NCI-H1092 treated with DMSO at 0.1 percent for 48 hours (cell line): ENCODE data around the gene WDR27.
"Not testable (repeated sequence)": the region's sequence is repeated elsewhere in the genome, so short reads cannot be mapped to it uniquely, and the experiment has no call there.

Source experiments
- DNase-seq: peaks from one replicate; lab custom pipeline; 2025; lab: John Stamatoyannopoulos, UW

The WDR27 gene

GRCh38 chr6:169709293-169709692 lies 7.5 kb upstream of the WDR27 start:
- DNase-seq = no peak

GRCh38 chr6:169707772-169708171 lies 5.9 kb upstream of the WDR27 start:
- DNase-seq = no peak

GRCh38 chr6:169702840-169703246 lies 1.0 kb upstream of the WDR27 start:
- DNase-seq = no peak

DNA sequence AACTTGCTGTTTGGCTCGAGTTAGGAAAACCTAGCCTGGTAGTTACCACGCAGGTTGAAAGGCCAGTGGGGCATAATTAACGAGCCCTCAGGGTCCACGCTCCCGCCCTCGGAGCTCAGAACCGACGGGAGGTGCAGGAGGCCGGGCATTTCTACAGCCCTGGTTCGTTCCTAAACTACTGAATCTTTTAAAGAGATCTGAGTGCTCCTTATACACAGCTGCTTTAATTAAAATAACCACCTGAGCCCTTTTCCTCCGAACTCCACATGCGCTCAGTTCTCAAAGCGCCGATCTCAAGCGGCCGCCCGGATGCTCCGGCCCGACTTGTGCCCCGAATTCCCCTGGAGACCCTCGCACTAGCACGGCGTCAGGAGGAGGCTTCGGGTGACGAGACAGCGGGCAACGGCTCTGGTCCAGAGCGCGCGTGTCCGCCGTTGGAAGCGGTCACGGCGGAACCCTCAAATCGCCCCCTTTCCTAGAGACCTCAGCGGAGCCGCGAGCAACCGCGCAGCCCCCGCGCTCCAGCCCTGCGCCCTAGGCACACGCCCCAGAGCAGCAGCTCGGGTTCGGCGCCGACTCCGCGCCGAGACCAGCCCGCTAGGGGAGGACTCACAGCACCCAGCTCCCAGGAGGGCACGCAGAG lies 397 bp downstream of the WDR27 start:
- peak; percentile 69 for DNase-seq

DNA sequence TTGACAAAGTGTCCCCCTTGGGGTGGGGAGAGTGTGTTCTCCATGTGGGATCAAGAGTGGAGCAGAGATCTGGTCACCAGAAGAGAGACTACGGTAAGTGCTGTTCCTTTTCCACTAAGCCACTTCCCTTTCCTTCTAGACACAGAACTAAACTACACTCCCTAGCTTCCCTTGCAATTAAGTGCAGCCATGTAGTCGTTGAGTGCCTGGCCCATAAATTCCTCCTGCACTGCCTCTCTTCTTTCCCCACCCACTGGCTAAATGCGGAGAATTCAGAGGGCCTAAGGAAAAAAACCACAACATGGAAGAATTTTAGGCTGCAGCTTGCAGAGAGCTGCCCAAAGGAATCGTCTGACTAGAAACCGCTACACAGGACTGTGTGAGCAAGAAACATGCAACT lies 1.5 kb downstream of the WDR27 start:
- DNase-seq = no peak

DNA sequence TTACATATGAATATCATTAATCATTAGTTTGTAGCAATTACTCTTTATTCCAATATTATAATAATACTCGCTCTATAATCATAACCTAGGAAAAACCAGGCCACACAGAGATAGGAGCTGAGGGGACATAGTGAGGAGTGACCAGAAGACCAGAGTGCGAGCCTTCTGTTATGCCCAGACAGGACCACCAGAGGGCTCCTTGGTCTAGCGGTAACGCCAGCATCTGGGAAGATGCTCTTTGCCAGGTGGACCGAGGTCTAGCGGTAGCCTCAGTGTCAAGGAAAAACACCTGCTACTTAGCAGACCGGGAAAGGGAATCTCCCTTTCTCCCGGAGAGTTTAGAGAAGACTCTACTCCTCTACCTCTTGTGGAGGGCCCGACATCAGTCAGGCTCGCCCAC lies 4.7 kb downstream of the WDR27 start:
- DNase-seq = not testable (repeated sequence)

DNA sequence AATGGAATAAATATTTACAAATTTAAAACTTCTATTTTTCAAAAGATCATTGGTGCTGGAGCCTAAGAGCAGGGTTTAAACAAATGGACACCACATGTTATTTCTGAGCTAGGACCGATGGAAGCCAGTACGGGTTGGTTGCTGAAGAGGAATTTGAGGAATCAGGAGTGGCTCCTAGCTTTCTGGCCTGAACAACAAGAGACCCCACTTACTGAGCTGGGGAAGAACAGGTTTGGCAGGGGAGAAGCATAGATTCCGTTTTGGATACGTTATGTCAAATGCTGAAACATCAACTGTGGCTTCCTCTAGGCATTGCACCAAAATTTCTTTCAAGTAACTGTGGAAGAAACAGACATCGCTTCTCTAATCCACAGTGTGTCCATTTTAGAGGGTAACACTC lies 6.7 kb downstream of the WDR27 start:
- no peak for DNase-seq

DNA sequence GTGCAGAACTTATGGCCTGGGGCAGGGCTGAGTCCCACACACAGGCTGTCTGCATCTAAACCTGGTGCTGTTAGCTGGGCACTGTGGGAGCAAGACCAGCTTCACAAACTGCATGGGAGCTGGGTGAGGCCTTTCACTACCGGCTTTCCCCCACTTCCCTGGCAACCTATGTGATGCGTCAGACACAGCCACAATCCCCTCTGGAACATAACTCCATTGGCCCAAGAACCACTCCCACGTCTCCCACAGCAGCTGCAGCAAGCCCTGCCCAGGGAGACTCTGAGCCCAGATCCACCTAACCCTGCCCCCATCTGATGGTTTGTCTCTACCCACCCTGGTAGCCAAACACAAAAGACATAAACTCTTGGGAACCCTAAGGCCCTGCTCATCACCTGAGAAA lies 9.3 kb downstream of the WDR27 start:
- no peak for DNase-seq

DNA sequence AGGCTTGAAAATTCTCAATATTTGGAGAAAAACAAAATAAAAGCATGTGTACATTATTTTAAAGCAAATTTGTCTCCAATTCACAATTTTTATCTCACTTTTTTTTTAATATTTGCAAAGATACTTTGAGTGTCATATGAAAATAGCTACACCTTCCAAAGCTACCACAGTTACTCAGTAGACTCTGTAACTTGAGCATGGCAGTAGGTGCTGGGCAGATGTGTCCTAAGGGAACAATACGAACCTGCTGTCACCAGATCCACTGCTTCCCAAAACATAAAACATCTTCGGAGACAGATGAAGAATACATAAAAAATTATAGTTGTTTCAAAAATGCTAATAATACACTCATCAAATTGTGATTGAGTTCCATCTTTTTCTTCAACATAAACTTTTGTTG lies 10.6 kb downstream of the WDR27 start:
- DNase-seq = no peak

DNA sequence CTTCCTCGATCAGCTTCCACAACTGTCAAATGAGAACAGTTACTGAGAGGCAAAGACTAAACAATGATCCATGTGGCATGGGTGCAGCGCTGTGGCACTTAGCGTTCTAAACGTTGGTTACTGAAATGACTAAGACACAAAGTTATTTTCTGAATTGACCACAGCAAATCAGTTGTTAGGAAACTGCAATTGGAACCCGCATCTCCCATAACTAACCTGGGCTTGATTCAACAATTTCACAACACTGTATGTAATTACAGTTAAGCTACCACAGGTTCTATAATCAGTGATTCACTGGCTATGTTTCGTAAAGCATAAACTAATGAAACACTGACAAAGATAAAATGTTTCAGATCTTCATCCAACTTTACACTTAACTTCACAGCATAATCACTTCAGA lies 12.5 kb downstream of the WDR27 start:
- no peak for DNase-seq

DNA sequence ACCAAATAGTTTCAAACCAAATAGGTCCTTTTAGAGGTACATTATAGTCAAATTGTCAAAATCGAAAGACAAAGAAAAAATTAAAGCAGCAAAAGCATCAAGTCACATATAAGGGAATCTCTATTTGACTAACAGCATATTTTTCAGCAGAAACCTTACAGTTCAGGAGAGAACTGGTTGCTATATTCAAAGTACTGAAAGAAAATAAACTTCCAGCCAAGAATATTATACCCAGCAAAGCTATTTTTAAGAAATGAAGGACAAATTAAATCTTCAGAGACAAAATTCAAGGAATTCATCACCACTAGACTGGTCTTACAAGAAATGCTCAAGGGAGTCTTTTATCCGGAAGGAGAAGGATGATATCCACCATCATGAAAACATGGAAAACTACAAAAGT lies 16.0 kb downstream of the WDR27 start:
- DNase-seq = no peak

DNA sequence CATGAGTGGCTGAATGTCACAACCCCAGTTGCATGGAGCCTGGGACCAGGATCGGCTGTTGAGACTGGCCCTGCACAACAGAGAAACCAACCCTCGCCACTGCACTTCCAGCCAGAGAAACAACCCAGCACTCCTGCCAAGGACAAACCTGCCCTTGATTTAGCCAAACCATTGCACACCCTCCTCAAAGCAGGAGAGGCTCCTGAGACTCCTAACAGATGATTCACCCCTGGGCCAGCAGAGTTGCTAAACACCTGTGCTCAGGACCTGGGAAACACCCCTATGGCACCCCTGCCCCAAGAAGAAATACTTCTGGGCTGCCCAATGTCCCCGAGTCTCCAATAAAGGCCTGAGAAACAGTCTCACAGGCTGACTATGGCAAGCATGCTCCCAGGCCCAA lies 17.8 kb downstream of the WDR27 start:
- no peak for DNase-seq

DNA sequence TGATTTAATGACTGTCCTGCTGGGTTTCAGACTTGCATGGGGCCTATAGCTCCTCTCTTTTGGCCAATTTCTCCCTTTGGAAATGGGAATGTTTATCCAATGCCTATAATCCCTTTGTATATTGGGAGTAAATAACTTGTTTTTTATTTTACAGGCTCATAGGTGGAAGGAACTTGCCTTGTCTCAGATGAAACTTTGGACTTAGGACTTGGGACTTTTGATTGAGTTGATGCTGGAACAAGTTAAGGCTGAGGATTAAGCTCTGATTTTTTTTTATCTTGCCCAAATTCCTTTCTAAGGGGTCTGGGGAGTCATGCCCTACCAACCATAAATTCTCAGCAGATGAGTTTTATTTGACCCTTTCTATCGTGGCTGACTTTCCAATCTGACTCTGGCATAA lies 23.5 kb downstream of the WDR27 start:
- no peak for DNase-seq

GRCh38 chr6:169677096-169677495 lies 24.7 kb downstream of the WDR27 start:
- DNase-seq = no peak

GRCh38 chr6:169675011-169675410 lies 26.8 kb downstream of the WDR27 start:
- DNase-seq = no peak

DNA sequence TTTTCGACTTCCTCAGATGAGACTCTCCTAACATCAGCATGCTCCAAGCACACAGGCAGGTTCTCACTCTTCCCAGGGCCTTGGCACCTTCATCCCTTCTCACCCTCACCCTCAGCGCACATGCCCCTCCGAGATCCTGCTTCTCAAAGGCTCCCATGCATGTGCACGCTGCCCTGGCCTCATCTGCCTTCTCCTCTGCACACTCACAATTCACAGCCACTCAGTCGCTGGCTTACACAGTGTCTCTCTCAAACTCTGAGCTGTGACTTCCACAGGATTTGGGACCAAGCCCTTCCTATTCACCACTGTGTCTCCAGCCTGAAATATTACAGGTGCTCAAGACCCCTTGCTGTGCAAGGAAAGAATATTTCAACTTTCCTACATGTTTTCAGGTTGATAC lies 30.3 kb downstream of the WDR27 start:
- no peak for DNase-seq

- no peak for DNase-seq
Measured at GRCh38 chr6:169669889-169670288, 31.9 kb downstream of the WDR27 start.

DNA sequence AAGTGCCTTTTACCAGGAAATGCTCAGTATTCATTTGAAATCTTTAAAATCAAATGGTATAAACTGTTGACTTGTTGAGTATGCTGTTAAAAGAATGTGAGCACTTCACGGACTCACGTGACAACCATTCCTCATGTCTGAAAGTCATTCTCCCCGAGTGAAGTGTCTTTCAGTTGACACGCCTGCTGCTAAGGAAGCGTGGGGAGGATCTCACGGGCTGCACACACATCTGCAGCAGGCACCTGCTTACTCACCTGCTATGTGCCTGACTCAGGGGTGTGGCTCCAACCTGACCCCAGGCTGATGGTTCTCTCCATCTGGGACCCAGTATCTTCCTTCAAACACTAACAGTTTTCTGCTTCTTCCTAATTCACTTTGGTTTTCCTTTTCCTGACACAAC lies 32.7 kb downstream of the WDR27 start:
- DNase-seq = no peak

DNA sequence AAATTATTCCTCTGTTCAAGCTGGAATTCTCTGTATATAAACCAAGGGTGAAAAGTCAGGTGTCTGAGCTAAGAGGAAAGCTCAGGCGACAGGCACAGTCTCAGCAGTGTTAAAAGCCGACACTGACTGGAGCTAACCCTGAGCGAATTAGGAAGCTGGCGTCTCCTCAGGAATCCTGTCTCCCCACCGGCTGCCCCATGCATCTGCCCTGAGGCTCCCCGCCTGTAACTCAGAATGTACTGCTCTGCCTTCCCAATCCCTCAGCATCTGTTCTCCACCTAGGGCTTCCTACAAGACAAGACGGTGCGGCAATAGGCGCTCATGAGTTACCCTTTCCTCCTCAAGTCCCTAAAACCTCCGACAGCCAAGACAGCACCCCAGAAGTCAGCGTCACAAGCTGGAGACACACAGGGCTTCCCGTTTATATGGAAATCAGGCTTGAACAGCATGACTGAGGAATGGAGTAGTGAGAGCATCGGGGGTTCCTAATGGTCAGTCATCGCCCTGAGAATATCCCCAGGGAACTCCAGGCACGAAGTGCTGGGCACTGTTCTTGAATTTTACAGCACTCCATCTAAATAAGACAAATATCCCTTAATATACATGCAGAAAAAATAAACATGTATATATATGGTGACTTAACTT lies 33.5 kb downstream of the WDR27 start:
- no peak for DNase-seq

DNA sequence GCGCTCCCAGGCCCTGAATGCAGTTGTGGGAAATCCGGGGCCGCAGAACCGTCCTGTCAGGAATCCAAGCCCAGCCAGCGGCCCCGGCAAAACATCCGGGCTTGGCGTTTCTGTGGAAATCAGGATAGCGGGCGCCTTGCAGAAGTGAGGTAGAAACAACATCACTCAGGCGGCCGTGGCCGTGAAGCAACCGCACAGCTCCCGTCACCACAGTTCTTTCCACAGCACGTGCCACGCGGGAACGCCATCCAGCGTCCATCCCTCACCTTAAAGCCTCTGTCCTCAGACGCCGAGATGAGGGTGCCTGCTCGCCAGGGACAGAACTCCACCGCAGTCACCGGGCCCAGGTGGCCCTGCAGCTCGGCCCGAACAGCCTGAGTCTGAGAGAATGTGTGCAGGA lies 34.1 kb downstream of the WDR27 start:
- no peak for DNase-seq

DNA sequence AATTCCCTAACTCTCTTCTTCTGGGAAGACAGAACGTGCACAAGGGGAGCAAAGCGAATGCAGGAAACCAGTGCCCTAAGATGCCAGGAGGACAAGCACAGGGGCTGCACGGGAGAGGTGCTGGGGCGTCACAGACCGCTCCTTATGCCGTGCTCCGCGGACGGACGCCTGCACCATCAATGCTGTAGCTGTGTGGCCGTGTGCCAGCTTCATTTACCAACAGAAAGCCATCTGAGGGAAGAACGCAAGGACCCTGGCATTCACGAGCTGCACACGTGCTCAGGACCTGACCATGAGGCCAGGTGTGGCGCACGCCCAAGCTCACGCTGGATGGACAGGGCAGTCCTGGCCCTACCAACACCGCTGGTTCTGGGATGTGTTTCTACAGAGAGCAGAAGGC lies 35.4 kb downstream of the WDR27 start:
- no peak for DNase-seq

DNA sequence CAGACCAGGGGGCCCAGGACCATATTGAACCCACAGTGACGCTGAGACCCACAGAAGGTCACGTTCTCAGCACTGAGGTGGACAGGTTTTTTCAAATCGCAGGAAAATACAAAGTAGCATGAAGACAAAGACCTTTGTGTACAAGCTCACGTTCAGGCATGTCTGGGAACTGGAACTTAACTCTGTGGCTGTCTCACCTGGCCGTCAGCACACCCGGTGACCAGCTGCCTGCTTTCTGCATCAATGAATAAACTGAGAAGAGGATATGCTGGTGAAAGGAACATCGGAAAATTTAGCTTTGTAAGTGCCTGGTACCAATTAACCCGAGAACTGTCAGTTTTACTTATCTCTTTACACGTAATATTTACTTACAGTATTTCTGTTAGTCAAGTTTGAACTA lies 36.5 kb downstream of the WDR27 start:
- DNase-seq = no peak

DNA sequence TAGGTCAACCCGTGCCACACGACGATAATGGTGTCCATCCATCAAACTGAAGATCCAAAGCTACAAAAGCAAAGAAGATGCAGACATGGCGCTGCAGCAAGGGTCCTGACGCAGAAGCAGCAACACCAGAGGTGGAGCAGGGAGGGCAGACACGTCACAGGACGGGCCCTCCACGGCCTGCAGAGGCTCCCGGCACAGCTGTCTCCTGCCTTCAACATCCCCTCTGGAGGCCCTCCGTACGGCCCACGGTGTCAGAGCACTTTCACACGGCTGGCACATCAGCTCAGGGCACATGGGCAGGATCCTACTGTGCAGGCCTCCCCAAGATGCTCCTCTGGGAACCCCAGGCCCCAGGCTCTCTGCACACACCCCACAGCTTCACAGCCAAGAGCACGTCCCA lies 37.6 kb downstream of the WDR27 start:
- no peak for DNase-seq

- no peak for DNase-seq
Measured at GRCh38 chr6:169663468-169663867, 38.4 kb downstream of the WDR27 start.
